ENCODE measurements around the gene CNOT2.

- TF ChIP-seq CTCF (IDR thresholded peaks at IDR 0.05) (no peak), POLR2A (IDR thresholded peaks at IDR 0.05) (no peak)
Measured at GRCh38 chr12:70221626-70222025, 21.6 kb upstream of the CNOT2 start.

All from heart left ventricle (tissue), 13 donors.